Activated CD8-positive, alpha-beta memory T cell treated with anti-CD3 and anti-CD28 coated beads for 1 hour (primary cell): Measurements from ENCODE around the gene UBA1.

Experiments
- DNase-seq, 2 donors: peaks; one replicate each; pipeline ENCODE4 v3.0.0-alpha.2; 2020; ENCODE audit warnings: low read depth in 1 of 2; ENCODE audit errors: extremely low read depth in 1 of 2

UBA1 gene

DNA sequence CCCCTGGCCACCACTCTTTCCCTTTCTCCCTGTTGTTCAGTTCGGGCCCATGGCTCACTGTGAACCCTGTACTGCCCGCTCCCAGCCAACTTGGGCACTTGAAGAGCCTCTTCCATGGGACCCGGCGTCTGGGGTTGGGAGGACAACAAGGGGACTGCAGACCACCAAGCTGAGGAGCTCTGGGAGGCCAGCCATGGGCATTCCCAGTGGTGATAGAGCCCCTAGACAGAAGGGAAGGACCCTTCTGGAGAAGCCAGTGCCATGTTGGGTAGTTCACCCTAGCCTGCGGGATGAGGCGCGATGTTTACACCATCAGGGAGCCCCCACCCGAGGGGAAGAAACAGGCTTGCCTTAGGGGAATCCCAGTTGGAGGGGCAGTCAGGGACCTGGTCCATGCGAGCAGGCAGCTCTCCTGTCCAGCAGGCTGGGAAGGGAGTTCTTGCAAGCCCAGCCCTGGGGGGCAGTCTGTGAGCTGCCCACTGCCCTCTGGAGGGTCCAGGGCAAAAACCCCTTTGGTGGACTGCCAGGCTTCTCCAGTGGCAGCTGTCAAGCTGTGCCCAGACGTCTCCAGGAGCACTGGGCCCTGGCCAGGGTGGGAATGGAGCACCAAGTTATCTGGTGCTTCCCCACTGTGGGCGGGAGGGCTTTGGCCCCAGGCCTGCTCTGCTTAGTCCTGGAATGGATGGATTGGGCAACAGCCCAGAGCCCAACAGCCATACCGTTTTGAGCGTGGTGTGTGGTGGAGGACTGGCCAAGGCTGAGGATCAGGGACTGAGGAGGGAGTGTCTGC lies 23.7 kb upstream of the UBA1 start:
- DNase-seq: no peak

DNA sequence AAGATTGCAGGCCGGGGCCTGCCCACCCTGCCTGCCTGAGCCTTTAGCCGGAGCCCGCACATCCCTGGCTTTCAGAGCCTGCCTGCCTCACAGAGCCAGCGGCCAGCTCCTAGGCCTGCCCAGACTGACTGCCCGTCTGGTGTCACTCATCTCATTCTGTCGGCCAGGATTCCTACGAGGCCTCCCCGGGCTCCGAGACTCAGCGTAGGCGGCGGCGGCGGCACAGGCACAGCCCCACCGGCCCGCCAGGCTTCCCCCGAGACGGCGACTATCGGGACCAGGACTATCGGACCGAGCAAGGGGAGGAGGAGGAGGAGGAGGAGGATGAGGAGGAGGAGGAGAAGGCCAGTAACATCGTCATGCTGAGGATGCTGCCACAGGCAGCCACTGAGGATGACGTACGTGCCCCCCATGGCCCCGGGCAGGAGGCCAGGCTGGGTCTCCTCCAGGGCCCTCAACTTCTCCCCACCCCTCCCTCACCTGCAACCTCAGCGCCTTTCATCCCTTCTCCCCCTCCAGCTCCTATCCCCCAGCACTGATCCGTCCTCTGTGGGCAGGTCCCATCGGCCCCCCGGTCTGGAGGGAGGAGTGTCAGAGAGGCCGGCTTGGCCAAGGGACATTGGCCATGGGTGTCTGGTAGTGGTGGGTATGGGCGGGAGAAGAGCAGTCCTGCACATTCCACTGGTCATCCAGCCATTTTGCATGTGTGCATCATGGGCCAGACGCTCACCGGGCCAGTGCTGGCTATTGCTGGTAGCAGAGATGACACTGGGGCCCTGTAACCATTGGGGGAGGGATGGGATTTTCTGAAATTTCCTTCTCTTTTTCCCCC lies 22.6 kb upstream of the UBA1 start:
- DNase-seq: no peak

DNA sequence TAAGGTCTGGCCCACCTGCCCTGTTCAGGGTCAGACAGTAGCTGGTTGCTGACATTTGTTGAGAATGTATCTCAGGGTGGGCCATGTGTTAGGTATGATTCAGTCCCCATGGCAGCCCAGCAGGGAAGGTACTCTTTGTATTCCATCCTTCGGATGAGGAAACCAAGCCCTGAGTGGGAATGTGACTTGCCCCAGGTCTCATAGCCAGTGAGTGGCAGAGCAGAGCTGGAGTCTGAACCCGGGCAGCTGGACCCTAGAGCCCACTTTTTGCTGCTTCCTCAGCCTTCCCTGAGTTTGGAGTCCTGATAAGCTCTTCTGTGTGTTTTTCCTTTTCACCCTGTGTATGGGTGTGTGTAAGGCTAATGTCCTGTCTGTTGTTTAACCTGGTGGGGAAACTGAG lies 21.6 kb upstream of the UBA1 start:
- no peak for DNase-seq

DNA sequence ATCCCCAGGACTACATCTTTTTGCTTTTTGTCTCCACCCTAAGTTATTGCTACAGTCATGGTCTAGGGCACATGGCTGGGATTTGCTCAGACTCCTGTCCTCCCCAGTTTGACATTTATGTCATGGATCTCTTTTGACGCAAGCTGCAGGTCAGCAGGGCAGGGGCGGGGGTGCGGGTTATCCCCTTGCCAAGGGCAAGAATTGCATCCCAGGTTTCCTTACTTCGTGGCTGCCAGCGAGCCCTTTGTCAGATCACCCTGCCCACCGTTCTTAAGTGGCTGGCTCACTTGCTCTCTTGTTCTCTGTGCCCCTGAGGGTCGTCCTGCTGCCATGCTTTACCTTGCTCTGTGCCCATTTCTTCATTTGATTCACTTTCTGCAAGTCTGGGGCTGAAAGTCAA lies 21.1 kb upstream of the UBA1 start:
- DNase-seq: no peak

DNA sequence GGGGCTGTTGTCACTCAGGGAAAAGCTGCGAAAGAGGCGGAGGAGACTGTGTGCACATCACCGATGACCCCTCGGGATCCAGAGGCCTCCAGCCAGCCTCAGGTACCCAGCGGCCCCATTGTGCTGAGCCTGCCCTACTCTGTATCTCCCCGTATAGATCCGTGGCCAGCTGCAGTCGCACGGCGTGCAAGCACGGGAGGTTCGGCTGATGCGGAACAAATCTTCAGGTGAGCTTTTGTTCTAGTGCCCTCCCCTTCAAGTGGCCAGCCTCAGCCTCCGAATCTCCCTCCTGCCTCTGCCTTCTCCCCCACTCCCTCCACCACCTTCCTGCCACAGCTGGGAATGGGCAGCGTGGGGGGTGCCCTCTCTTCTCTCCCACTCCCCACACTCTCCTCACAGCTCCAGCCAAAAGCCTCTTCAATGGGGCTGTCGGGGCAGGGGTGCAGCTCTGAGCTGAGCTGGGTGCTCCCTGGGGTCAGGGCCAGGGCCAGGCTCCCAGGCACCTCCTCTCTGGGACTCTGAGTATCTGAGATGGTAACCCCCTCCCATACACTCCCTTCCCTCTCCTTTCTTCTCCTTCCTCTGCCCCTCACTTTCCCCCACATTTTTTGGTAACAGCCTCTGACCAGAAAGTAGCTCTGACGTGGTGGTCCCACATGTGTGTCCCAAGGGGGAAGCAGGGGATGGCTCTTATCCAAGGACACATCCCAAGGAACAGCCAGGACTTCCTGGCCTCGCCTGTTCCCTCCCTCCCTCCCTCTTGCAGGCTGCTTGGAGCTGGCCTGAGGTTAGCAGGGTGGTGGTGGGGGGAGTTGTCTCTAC lies 20.4 kb upstream of the UBA1 start:
- no peak for DNase-seq

DNA sequence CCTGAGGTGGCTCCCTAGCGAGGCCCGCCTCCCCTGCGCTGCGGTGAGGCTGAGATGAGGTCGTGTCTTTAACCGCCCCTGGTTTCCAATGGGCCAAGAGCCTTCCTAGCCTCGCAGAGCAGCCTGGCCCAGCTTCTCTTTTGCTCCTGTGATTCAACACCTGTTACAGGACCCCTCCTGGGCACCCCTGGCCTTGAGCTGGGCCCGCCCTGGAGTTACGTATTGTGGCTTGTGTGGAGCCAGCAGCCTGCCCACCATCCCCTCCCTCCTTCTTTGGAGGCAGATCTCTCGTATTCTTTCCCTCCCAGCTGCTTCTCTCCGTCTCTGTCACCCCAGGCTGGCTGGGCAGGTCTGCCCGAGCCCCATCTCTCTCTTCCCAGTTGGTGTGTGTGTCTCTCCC lies 19.3 kb upstream of the UBA1 start:
- no peak for DNase-seq

DNA sequence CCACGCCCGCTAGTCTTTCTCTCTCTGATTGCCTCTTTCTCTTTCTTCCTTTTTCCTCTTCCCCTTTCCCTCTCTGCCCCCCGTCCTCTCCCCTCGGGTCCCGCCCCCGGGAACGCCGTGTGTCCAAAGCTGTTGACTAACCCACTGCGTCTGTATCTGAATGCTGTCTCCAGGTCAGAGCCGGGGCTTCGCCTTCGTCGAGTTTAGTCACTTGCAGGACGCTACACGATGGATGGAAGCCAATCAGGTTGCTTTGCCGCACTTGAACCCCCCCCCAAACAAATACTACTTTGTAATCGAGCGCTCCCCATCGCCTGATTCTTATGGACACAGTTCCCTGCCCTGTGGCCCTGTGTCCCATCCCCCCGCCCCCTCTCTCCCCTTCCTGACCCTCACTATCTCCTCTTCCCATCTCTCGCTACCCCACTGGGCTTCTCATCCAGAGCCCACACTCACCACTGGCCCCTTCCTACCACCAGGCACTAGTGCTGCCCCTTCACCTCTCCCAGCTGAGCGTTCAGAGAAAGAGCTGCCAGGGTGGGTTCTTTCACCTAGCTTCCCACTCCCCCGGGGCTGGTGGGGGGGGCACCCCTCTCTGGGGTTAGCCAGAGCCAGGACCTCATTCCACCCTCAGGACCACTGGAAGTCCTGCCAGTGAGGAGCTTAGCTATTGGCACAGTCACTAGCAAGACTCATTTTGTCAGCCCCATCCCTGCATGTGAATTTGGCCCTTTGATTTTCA lies 18.6 kb upstream of the UBA1 start:
- DNase-seq: no peak

DNA sequence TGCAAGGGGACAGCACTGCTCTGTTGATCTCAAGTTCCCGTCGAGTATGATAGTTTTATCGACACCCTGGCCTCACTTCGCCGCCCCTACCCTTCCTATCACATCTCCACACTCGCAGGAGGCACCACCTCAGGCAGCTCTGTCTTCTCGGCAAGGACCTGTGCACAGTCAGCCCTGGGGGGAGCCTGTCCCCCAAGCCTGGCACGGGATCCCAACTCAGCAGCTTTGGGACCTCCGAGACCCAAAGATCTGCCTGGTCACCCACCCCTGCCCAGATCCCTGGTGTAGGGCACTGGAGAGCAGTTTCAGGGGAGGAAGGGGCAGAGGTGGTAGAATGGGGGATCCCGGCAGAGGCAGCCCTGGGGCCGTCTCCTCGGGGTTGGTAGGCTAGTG lies 18.0 kb upstream of the UBA1 start:
- no peak for DNase-seq

DNA sequence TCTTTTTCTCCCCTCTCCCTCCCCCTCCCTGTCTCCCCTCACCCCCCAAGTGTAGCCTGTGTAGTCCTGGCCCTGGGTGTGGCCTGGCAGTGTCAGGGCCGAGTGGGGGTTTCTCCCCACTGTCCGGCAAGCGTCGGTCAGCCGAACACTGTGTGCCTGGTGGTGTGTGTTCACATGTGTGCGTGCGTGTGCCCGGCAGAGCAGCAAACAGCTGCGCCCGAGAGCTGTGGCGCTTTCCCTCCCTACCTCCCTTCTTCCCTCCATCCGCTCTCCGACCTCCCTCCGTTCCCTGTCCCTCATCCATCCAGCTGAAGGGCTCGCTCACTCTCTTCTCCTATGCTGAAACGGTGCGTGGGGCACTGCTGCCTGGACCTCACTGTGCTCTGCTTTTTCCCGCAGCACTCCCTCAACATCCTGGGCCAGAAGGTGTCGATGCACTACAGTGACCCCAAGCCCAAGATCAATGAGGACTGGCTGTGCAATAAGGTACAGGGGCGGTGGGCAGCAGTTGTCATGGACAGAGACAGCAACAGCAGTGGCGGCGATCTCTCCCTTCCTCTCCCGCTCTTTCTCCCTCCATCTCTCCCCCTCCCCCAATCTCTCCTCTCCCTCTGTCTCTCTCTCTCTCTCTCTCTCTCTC lies 17.4 kb upstream of the UBA1 start:
- no peak for DNase-seq

DNA sequence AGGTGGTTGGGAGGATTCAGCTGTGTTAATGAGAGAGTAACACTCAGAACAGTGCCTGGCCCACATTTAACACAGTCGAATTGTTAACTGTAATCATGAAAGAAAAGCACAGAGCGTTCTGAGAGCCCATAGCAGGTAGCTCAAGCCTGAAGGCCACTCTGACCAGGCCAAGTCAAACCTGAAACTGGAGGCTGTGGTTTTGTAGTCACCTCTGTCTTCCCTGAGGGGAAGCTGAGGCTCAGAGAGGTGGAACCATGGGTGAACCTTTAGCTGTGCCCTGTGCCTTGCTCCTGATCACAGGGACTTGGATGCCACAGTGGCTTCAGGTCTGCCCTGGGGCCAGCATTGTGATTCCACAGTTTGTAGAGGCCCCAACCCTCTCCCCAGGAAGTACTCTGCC lies 16.6 kb upstream of the UBA1 start:
- no peak for DNase-seq

DNA sequence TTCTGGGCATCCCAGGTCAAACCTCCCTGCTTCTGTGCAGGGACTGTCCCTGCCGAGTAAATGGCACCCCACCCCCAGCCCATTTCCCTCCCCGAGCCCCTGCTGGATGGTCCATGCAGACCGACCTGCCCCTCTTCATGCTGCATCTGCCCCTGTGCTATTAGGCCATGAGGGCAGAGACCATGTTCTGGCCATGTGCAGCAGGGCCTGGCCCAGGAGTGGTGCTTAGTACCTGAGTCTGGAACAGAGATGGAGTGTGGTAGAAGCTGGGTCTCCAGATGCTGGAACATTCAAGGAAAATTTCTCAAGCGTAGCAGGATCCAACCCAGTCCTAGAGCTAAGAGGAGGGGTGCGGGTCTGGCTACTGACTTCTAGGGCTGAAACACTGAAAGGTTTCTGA lies 15.3 kb upstream of the UBA1 start:
- DNase-seq: no peak

DNA sequence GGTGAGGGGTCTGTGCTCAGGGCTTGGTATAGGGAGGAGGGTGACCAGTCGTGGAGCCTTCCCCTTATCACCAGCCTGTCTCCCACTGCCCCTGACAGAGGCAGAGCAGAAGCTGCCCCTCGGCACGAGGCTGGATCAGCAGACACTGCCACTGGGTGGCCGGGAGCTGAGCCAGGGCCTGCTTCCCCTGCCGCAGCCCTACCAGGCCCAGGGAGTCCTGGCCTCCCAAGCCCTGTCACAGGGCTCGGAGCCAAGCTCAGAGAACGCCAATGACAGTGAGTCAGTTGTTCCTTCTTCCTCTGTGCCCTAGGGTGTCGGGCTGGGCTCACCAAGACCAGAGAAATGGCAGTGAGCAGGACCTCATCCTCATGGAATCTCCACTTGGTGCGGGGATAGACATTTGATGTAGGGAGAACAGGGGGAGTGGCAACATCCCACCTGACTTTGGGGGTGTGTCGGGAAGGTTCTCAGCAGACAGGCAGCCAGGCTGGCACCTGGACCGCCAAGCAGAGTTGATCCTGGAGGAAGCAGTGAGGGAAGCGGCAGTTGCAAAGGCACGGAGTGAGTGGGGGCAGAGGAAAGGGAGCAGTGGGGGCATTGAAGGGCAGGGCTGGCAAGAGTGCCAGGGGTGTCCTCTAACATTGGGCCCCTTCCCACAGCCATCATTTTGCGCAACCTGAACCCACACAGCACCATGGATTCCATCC lies 14.3 kb upstream of the UBA1 start:
- DNase-seq: no peak

DNA sequence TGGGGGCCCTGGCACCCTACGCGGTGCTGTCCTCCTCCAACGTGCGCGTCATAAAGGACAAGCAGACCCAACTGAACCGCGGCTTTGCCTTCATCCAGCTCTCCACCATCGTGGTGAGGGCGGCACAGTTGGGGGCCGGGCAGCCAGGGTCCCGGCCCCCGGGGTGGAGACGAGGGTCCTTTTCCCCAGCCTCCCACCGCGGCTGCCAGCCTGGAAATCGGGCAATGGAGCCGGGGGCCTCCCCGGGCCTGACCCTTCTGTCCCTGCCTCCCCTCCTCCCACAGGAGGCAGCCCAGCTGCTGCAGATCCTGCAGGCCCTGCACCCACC lies 13.7 kb upstream of the UBA1 start:
- DNase-seq: no peak

DNA sequence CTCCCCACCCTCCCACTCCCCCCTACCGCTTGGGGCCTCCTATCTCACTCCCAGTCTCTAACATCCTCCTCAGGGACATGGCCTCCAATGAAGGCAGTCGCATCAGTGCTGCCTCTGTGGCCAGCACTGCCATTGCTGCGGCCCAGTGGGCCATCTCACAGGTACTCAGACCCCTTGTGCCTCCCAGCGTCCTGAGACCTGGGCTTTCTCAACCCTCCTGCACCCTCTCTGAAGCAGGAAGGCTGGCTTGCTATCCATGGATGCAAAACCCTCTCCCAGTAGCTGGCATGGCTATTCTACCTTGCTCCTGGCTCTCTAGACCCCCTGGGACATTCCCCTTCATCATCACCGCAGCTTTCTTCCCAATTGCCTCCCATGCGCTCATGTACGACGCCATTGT lies 13.3 kb upstream of the UBA1 start:
- DNase-seq: no peak

DNA sequence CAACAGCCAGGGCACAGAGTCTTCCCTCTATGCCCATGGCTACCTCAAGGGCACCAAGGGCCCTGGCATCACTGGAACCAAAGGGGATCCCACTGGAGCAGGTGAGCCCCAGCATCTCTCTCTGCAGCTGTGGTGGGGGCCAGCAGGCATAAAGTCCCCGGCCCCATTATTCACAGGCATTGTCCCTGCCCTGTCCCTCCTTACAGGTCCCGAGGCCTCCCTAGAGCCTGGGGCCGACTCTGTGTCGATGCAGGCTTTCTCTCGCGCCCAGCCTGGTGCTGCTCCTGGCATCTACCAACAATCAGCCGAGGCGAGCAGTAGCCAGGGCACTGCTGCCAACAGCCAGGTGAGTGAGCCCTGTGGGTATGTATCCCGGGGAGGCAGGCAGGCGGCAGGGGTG lies 12.3 kb upstream of the UBA1 start:
- DNase-seq: no peak

DNA sequence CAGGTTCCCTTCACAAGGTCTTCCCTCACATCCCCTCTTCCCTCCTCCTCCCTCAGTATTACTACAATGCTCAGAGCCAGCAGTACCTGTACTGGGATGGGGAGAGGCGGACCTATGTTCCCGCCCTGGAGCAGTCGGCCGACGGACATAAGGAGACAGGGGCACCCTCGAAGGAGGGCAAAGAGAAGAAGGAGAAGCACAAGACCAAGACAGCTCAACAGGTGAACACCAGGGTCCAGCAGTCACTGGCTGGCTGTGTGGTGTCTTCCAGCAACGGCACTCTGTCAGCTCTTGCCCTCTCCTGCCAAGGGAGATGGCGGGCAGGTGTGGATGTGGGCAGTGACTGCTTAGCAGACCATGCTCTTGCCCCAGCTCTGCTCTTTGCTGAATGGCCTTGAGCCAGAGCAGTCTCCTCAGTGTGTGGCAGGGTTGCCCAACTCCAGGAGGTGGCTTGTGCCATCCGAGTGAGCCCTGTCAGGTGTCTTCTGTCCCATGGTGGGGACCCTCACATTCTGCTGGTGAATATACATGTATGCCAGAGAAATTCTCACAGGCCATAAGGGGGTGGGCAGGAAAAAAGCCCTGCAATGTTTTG lies 11.4 kb upstream of the UBA1 start:
- no peak for DNase-seq

DNA sequence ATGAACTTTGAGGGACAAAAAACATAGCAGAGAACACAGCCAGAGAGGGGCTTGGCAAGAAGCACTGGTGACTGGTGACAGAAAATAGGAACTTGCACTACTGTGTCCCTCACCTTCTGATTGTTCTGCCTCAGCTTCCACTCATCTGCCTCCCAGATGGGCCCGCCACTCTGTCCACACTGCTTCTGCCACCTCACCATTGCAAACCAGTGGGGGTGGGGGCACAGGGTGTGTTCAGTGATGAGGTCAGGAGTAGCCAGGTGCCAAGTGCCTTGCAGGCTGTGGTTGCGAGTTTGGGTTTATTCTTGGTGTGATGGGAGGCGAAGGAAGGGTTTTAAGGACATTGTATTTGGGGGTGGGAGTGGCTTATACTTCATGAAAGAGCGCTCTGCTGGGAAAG lies 9.1 kb upstream of the UBA1 start:
- DNase-seq: no peak

DNA sequence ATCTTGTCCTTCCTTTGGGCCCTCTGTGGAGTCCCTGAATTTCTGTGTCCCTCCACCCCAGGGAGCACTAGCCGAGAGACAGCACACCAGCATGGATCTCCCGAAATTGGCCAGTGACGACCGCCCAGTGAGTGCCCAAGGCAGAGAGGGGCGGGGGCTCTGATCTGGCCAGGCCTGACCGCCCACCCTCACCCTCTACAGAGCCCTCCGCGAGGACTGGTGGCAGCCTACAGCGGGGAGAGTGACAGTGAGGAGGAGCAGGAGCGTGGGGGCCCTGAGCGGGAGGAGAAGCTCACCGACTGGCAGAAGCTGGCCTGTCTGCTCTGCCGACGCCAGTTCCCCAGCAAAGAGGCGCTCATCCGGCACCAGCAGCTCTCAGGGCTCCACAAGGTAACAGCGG lies 8.4 kb upstream of the UBA1 start:
- no peak for DNase-seq

DNA sequence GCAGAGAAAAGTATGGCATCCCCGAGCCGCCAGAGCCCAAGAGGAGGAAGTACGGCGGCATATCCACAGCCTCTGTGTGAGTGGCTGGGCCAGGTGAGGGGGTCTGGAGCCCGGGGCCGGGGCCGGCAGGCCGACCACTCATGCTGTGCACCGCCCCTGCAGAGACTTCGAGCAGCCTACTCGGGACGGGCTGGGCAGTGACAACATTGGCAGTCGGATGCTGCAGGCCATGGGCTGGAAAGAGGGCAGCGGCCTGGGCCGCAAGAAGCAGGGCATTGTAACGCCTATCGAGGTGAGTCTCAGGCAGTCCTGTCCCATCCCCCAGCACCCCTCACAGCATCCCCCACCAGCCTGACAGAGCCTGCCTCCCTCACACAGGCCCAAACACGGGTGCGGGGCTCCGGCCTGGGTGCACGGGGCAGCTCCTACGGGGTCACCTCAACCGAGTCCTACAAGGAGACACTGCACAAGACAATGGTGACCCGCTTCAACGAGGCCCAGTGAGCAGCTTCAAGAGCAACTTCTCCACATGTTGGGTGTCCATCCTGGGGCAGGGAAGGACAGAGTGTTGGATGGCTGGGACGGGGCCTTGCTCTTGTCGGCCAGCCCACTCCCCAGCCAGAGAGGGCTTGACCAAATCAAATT lies 7.4 kb upstream of the UBA1 start:
- no peak for DNase-seq
